ENCODE measurements around the gene BRD7.

Gene BRD7

GRCh38 chr16:50403491-50403890, 34.7 kb upstream of the BRD7 start:
- H3K4me3 ChIP-seq (ENCODE audit: low read depth, low read length) = no peak overlapping the region
- TF ChIP-seq CTCF (IDR thresholded peaks at IDR 0.05; ENCODE audit: control insufficient read depth, extremely low read depth, insufficient read depth) = no peak
- DNase-seq (ENCODE audit: low read depth) = no peak

GRCh38 chr16:50402298-50402895, 33.6 kb upstream of the BRD7 start:
- no peak for TF ChIP-seq CTCF (IDR thresholded peaks at IDR 0.05; ENCODE audit: control insufficient read depth, extremely low read depth, insufficient read depth)
- no peak overlapping the region for H3K4me3 ChIP-seq (ENCODE audit: low read depth, low read length)
- no peak for DNase-seq (ENCODE audit: low read depth)

DNA sequence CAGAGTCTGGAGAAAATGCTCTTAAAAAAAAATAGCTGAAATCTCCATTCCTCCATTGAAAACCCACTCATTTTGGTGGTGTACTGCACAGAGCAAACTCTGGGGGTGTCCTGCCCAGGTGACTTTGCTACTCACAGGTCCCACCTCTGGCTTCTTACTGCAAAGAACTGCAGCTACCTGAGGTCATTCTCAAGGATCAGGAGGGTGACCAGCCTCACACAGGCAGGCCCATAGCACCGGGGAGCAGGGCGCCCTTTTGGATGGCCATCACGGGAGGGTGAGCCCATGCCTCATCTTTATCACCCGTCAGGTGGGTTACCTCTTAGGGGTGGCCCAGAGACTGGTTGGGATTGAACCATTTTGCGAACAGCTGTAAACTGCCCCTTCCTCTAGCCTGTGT, 32.6 kb upstream of the BRD7 start:
- DNase-seq (ENCODE audit: low read depth) = no peak
- TF ChIP-seq CTCF (IDR thresholded peaks at IDR 0.05; ENCODE audit: control insufficient read depth, extremely low read depth, insufficient read depth) = no peak
- no peak overlapping the region for H3K4me3 ChIP-seq (ENCODE audit: low read depth, low read length)

DNA sequence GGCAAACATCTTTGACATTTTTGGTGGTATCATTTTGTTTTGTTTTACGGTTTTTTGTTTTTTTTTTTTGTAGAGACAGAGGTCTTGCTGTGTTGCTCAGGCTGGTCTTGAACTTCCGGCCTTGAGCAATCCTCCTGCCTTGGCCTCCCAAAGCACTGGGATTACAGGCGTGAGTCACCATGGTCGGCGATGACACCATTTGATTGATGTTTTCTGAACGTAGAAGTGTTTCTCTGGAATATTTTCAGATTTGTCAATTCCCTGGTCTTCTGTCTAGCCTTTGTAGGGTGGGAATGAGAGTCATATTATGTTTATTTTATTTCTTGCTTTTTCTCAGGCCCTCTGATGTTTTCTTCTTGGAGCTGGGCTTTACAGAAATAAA, 32.2 kb upstream of the BRD7 start:
- H3K4me3 ChIP-seq (ENCODE audit: low read depth, low read length) = no peak overlapping the region
- no peak for DNase-seq (ENCODE audit: low read depth)
- TF ChIP-seq CTCF (IDR thresholded peaks at IDR 0.05; ENCODE audit: control insufficient read depth, extremely low read depth, insufficient read depth) = no peak

DNA sequence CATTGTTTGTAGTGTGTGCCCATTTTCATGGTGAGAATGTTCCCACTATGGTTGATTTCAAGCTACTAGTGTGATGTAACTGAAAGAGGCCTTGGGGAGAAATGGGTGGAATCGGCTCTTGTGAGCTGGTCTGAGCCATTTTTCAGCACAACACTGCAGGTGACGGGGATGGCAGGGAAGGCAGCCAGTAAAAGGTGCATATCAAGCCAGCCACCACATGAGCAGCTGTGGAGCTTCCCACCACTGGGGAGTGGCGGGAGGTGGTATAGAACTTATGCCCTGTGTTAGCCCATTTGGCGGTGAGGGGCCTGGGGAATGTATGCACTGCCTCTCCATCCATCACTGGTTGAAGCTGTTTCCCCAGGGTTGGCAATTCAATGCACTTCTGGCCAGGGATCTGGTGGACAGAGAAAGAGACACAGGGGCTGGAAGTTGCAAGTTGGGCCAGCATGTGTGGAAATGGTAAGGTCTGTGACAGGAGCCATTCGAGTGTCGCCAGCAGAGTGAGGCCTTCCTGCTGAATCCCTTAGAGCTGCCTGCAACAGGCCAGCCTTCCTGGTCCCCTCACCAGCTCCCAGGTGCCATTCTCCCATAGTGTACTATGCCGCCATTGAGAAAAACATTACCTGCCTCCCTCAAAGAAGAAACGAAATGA, 31.7 kb upstream of the BRD7 start:
- TF ChIP-seq CTCF (IDR thresholded peaks at IDR 0.05; ENCODE audit: control insufficient read depth, extremely low read depth, insufficient read depth) = no peak
- H3K4me3 ChIP-seq (ENCODE audit: low read depth, low read length) = no peak overlapping the region
- DNase-seq (ENCODE audit: low read depth) = no peak

GRCh38 chr16:50399411-50399810, 30.6 kb upstream of the BRD7 start:
- no peak for TF ChIP-seq CTCF (IDR thresholded peaks at IDR 0.05; ENCODE audit: control insufficient read depth, extremely low read depth, insufficient read depth)
- DNase-seq (ENCODE audit: low read depth) = no peak
- no peak overlapping the region for H3K4me3 ChIP-seq (ENCODE audit: low read depth, low read length)

- no peak overlapping the region for H3K4me3 ChIP-seq (ENCODE audit: low read depth, low read length)
- no peak for TF ChIP-seq CTCF (IDR thresholded peaks at IDR 0.05; ENCODE audit: control insufficient read depth, extremely low read depth, insufficient read depth)
- DNase-seq (ENCODE audit: low read depth) = no peak
These were observed 29.5 kb upstream of the BRD7 start for GRCh38 chr16:50398336-50398735.

All from LNCaP clone FGC (cell line).